ENCODE results near the gene SERTM1. TPM values are rescaled to one million over a fixed set of nuclear protein-coding genes. Genes with fewer than 3 reads are reported as not detected.

The SERTM1 gene
- total RNA-seq (2014; rRNA removed; shearing (Covaris generic)), result 1.4 and 1.8 TPM in 2 replicates
- 0.47 TPM in 2 replicates for polyA plus RNA-seq (2016; fragmentation: Nextera tagmentation; extraction: Ambion mirVana)
- long read RNA-seq, partial matches to known transcripts, result 0 of 1 reads
- long read RNA-seq, other reads (novel, unspliced or antisense), result 0 of 1 reads

GRCh38 chr13:36673838-36674326, at the start of gene SERTM1:
TSS of gene SERTM1 (plus strand) at chr13:36674020. CDS start at chr13:36695079, 21,059 bp downstream.
- peak within 1 kb of the TSS; percentile 81 for H3K4me3 Mint-ChIP-seq
- peaks cover 8% of the 10 kb centered on the region for H3K4me1 Mint-ChIP-seq
- H3K27me3 Mint-ChIP-seq (ENCODE audit: insufficient read depth, low read depth, poor library complexity), result peaks cover 36% of the 10 kb centered on the region
- Histone ChIP-seq H3K27me3 (ENCODE audit: insufficient read depth) (peaks cover 51% of the 10 kb centered on the region), H3K4me3 (peak within 1 kb of the TSS; percentile 88), H3K9me2 (ENCODE audit: insufficient read depth) (no peaks in the 10 kb centered on the region), H4K20me1 (replicated peaks; ENCODE audit: insufficient read depth) (no peaks in the 10 kb centered on the region), H3K4me1 (ENCODE audit: insufficient read depth) (peaks cover 7% of the 10 kb centered on the region), H3K4me2 (peak within 1 kb of the TSS; percentile 98), H3K36me3 (ENCODE audit: insufficient read depth) (no peaks in the 10 kb centered on the region), H3K27ac (ENCODE audit: low read depth) (no peak within 1 kb of the TSS), H2AFZ (peak within 1 kb of the TSS; percentile 99), H3K79me2 (replicated peaks; ENCODE audit: insufficient read depth) (no peaks in the 10 kb centered on the region), H3F3A (replicated peaks; ENCODE audit: low read depth) (peaks cover 8% of the 10 kb centered on the region; the same call in 1 of the 2 replicates)
- peak; percentile 93 for DNase-seq (ENCODE audit: low spot score)
- H3K27ac Mint-ChIP-seq, result no peak within 1 kb of the TSS
- no peaks in the 10 kb centered on the region for H3K9me3 Mint-ChIP-seq
- H3K36me3 Mint-ChIP-seq (ENCODE audit: low read depth), result no peaks in the 10 kb centered on the region; the same call in 2 of the 3 replicates
- ATAC-seq, result peak; percentile 95
- TF ChIP-seq ZNF462 (CRISPR knock-in tag; IDR thresholded peaks at IDR 0.05), result no peak
- TF ChIP-seq POLR2AphosphoS5 (IDR thresholded peaks at IDR 0.05; ENCODE audit: low read depth), result peak; percentile 61

GRCh38 chr13:36628377-36629056, 45.3 kb upstream of the SERTM1 start:
- no peaks in the 10 kb centered on the region for H3K79me2 ChIP-seq (replicated peaks; ENCODE audit: insufficient read depth)
- DNase-seq (ENCODE audit: low spot score), result peak; percentile 24
- Mint-ChIP-seq H3K27me3 (ENCODE audit: insufficient read depth, low read depth, poor library complexity) (no peaks in the 10 kb centered on the region), H3K4me3 (no peak overlapping the region), H3K36me3 (ENCODE audit: low read depth) (no peaks in the 10 kb centered on the region), H3K9me3 (no peaks in the 10 kb centered on the region; the same call in 2 of the 3 replicates), H3K4me1 (peaks cover 38% of the 10 kb centered on the region), H3K27ac (no peak overlapping the region; the same call in 1 of the 2 replicates)
- H2AFZ ChIP-seq, result no peak overlapping the region
- ATAC-seq, result no peak
- H3F3A ChIP-seq (replicated peaks; ENCODE audit: low read depth), result no peaks in the 10 kb centered on the region
- H3K4me2 ChIP-seq, result peak overlapping the region; percentile 45
- no peaks in the 10 kb centered on the region for H4K20me1 ChIP-seq (replicated peaks; ENCODE audit: insufficient read depth)
- H3K27ac ChIP-seq (ENCODE audit: low read depth), result peak overlapping the region; percentile 46; the same call in 1 of the 2 replicates
- 0 out of 2 replicates have a peak overlapping the region, but pooled peaks have one; percentile 1 for H3K4me3 ChIP-seq
- peaks cover 35% of the 10 kb centered on the region for H3K4me1 ChIP-seq (ENCODE audit: insufficient read depth)
- H3K27me3 ChIP-seq (ENCODE audit: insufficient read depth), result no peaks in the 10 kb centered on the region
- no peaks in the 10 kb centered on the region for H3K36me3 ChIP-seq (ENCODE audit: insufficient read depth)
- H3K9me2 ChIP-seq (ENCODE audit: insufficient read depth), result peaks cover 7% of the 10 kb centered on the region; the same call in 1 of the 2 replicates
- TF ChIP-seq ZNF114 (CRISPR knock-in tag; IDR thresholded peaks at IDR 0.05), result no peak
- no peak for TF ChIP-seq EZH2phosphoT487 (IDR thresholded peaks at IDR 0.05; ENCODE audit: unreplicated experiment)
- no peak for TF ChIP-seq STAT1 (IDR thresholded peaks at IDR 0.05; ENCODE audit: unreplicated experiment)
- no peak for TF ChIP-seq JUNB (IDR thresholded peaks at IDR 0.05; ENCODE audit: unreplicated experiment)
- no peak for TF ChIP-seq NANOG (IDR thresholded peaks at IDR 0.05; ENCODE audit: borderline replicate concordance)
- no peak for TF ChIP-seq CREB1 (CRISPR knock-in tag; IDR thresholded peaks at IDR 0.05; ENCODE audit: low read depth)
- TF ChIP-seq ETS1 (IDR thresholded peaks at IDR 0.05), result no peak

All from GM23338 (cell line).